Esophagus squamous epithelium (tissue), 5 donors: ENCODE results near the gene CELF4. TPM values are rescaled to one million over a fixed set of nuclear protein-coding genes. Genes with fewer than 3 reads are reported as not detected.

Source experiments
- DNase-seq: peaks from one replicate; lab custom pipeline; 2025; lab: John Stamatoyannopoulos, UW
- H3K27ac ChIP-seq, 4 donors: fragments of 200-600 bp; sonication (generic); one replicate each; pipeline ENCODE4 v1.5.1; 2016 to 2019; ENCODE audit warnings: mild to moderate bottlenecking in 1 of 4
- H3K27me3 ChIP-seq, 4 donors: fragments of 200-600 bp; sonication (generic); 1 replicate in 3 of 4; 2 replicates in 1 of 4; pipeline versions ENCODE4 v1.5.1 to v1.6.0; 2017 to 2021; ENCODE audit warnings: antibody characterized with exemption in 1 of 4
- H3K36me3 ChIP-seq, 3 donors: fragments of 200-600 bp; sonication (generic); one replicate each; pipeline ENCODE4 v1.5.1; 2016 to 2019
- H3K4me1 ChIP-seq, 3 donors: fragments of 200-600 bp; sonication (generic); one replicate each; pipeline ENCODE4 v1.5.1; 2017 to 2019
- H3K4me3 ChIP-seq, 4 donors: fragments of 200-600 bp; sonication (generic); 1 replicate in 3 of 4; 2 replicates in 1 of 4; pipeline ENCODE4 v1.5.1; 2016 to 2019; ENCODE audit warnings: mild to moderate bottlenecking in 2 of 4, moderate library complexity in 1 of 4
- H3K9me3 ChIP-seq, 3 donors: fragments of 200-600 bp; sonication (generic); one replicate each; pipeline ENCODE4 v1.5.1; 2016 to 2019
- POLR2A ChIP-seq, 4 donors: fragments of 450-650 bp; IDR thresholded peaks; one replicate each; pipeline ENCODE4 v1.6.1; 2017; ENCODE audit warnings: antibody characterized with exemption in 4 of 4, mild to moderate bottlenecking in 4 of 4, moderate library complexity in 3 of 4
- WGBS, 2 donors: methylation state at CpG; one replicate each; pipeline ENCODE4 v1.1.5; 2018; 5-methylcytosine and 5-hydroxymethylcytosine counted together
- intact Hi-C: fragments of 100-400 bp; cut with DNase I; formaldehyde crosslinking; loops from one replicate; pipeline ENCODE4 v1.15.0; 2022
- total RNA-seq, 4 donors: library from RNA; depleted of rRNA; stranded (reverse); fragments of >200 nt; gene quantifications; one replicate each; pipeline ENCODE4 v1.1.0, GENCODE V29; 2016
- TF ChIP-seq, protein P1 (sequence below), 6 experiments: fragments of 450-650 bp in 4 of 6; fragments of 200-600 bp in 2 of 6; sonication (generic) in 2 of 6; IDR thresholded peaks; one replicate each; pipeline ENCODE4 v1.5.1; 2016 to 2019; ENCODE audit warnings: antibody characterized with exemption in 6 of 6, mild to moderate bottlenecking in 4 of 6, moderate library complexity in 4 of 6
- donor health status: DM: yes; HTN: yes; CAD: no.

The CELF4 gene
- total RNA-seq, 4 donors from 2014 or later, result not detected

DNA sequence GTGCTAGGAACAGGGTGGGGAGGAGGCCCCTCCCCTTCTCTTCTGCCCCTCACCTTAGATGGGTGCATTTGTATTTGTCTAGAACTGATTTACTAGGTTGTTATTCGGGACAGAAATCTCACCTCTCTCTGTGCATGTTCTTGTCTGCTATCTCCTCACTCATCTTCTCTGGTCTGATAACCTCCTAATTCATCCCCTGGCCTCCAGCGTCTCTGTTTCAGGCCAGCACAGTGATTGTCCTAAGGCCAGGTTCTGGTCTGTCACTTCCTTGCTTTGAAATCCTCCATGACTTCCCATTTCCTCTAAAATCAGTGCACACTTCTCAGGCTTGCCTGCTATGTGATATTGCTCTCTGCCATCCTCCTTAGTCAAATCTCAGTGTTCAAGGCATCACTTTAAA, 58.4 kb downstream of the CELF4 start:
- TF ChIP-seq, protein P1, sequence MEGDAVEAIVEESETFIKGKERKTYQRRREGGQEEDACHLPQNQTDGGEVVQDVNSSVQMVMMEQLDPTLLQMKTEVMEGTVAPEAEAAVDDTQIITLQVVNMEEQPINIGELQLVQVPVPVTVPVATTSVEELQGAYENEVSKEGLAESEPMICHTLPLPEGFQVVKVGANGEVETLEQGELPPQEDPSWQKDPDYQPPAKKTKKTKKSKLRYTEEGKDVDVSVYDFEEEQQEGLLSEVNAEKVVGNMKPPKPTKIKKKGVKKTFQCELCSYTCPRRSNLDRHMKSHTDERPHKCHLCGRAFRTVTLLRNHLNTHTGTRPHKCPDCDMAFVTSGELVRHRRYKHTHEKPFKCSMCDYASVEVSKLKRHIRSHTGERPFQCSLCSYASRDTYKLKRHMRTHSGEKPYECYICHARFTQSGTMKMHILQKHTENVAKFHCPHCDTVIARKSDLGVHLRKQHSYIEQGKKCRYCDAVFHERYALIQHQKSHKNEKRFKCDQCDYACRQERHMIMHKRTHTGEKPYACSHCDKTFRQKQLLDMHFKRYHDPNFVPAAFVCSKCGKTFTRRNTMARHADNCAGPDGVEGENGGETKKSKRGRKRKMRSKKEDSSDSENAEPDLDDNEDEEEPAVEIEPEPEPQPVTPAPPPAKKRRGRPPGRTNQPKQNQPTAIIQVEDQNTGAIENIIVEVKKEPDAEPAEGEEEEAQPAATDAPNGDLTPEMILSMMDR (IDR thresholded peaks at IDR 0.05), result no peak
- TF ChIP-seq POLR2A (IDR thresholded peaks at IDR 0.05), result no peak
- intact Hi-C loops, result no loop called here
- no peak overlapping the region for H3K4me3 ChIP-seq
- no peaks in the 10 kb centered on the region for H3K36me3 ChIP-seq
- DNase-seq, result no peak
- H3K27ac ChIP-seq, result no peak overlapping the region
- H3K4me1 ChIP-seq, result no peaks in the 10 kb centered on the region
- H3K9me3 ChIP-seq, result peaks cover 0 to 17% (median 0%) of the 10 kb centered on the region in 3 donors
- H3K27me3 ChIP-seq, result peaks cover 0 to 27% (median 0%) of the 10 kb centered on the region in 4 donors
- WGBS, 2 donors, result 52 to 66% methylated on average over 2 of the region's 2 CpGs

GRCh38 chr18:37506001-37506400, 59.6 kb downstream of the CELF4 start:
- TF ChIP-seq, protein P1 (IDR thresholded peaks at IDR 0.05), result no peak
- TF ChIP-seq POLR2A (IDR thresholded peaks at IDR 0.05), result no peak
- Histone ChIP-seq H3K4me1 (no peaks in the 10 kb centered on the region), H3K36me3 (no peaks in the 10 kb centered on the region), H3K27me3 (peaks cover 0 to 15% (median 0%) of the 10 kb centered on the region in 4 donors), H3K27ac (no peak overlapping the region), H3K9me3 (peaks cover 0 to 17% (median 0%) of the 10 kb centered on the region in 3 donors), H3K4me3 (no peak overlapping the region)
- DNase-seq, result no peak
- 50 to 67% methylated on average over 2 to 3 of the region's 9 CpGs for WGBS, 2 donors
- intact Hi-C loops, result no loop called here

DNA sequence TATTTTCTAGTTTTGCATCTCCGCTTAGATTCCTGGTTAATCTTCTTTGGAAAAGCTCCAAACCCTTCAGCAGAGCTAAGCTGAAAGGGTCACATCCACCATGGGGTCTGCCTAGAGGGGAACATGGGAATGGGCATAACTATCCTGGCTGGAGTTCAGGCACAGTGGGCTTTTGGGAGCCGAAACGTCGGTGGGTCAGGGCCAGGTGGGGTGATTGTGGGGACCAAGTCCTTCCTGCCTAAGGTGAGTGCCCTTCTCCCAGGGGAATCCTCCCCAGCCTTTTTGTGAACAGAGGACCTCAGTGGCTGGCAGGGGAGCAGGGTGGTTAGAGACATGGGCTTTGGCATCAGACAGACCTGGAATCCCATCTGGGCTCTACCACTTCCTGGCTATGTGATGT, 60.3 kb downstream of the CELF4 start:
- intact Hi-C loops, result no loop called here
- H3K36me3 ChIP-seq, result no peaks in the 10 kb centered on the region
- WGBS, 2 donors, result 83 to 86% methylated on average over 4 of the region's 4 CpGs
- no peak for TF ChIP-seq POLR2A (IDR thresholded peaks at IDR 0.05)
- TF ChIP-seq, protein P1 (IDR thresholded peaks at IDR 0.05), result no peak
- H3K27me3 ChIP-seq, result peaks cover 0 to 16% (median 0%) of the 10 kb centered on the region in 4 donors
- peaks cover 0 to 11% (median 0%) of the 10 kb centered on the region in 3 donors for H3K9me3 ChIP-seq
- no peak overlapping the region for H3K4me3 ChIP-seq
- no peak for DNase-seq
- H3K27ac ChIP-seq, result no peak overlapping the region
- H3K4me1 ChIP-seq, result no peaks in the 10 kb centered on the region

- Histone ChIP-seq H3K27ac (no peak overlapping the region), H3K9me3 (no peaks in the 10 kb centered on the region), H3K4me3 (no peak overlapping the region), H3K27me3 (peaks cover 0 to 20% (median 0%) of the 10 kb centered on the region in 4 donors), H3K36me3 (no peaks in the 10 kb centered on the region), H3K4me1 (no peaks in the 10 kb centered on the region)
- intact Hi-C loops, result no loop called here
- DNase-seq, result no peak
- 74 to 79% methylated on average over 4 of the region's 4 CpGs for WGBS, 2 donors
- TF ChIP-seq, protein P1 (IDR thresholded peaks at IDR 0.05), result no peak
- no peak for TF ChIP-seq POLR2A (IDR thresholded peaks at IDR 0.05)
These were observed 63.0 kb downstream of the CELF4 start for GRCh38 chr18:37502601-37503000.

GRCh38 chr18:37502036-37502435, 63.6 kb downstream of the CELF4 start:
- TF ChIP-seq POLR2A (IDR thresholded peaks at IDR 0.05), result no peak
- TF ChIP-seq, protein P1 (IDR thresholded peaks at IDR 0.05), result no peak
- Histone ChIP-seq H3K27ac (no peak overlapping the region), H3K36me3 (no peaks in the 10 kb centered on the region), H3K9me3 (no peaks in the 10 kb centered on the region), H3K4me3 (no peak overlapping the region), H3K27me3 (peaks cover 0 to 20% (median 0%) of the 10 kb centered on the region in 4 donors), H3K4me1 (no peaks in the 10 kb centered on the region)
- DNase-seq, result no peak
- 73 to 81% methylated on average over 11 to 12 of the region's 14 CpGs for WGBS, 2 donors
- intact Hi-C loops, result no loop called here
